Activated CD8-positive, alpha-beta memory T cell treated with anti-CD3 and anti-CD28 coated beads, Interleukin-2, amount 50 U/mL, for 4 hours (primary cell): ENCODE data around the gene RGSL1.

Source experiments
- DNase-seq: peaks from one replicate; pipeline ENCODE4 v3.0.0-alpha.2; 2020

Gene RGSL1

GRCh38 chr1:182450087-182450486 is at the start of gene RGSL1:
Gene RGSL1 (plus strand): TSS chr1:182450146. CDS start chr1:182450166, 20 bp downstream.
- DNase-seq: no peak

GRCh38 chr1:182400567-182400966 is 49.4 kb upstream of the RGSL1 start, which contains the start of gene TEDDM1:
Gene TEDDM1 (minus strand): TSS chr1:182400667. CDS start chr1:182400485, 182 bp downstream.
- no peak for DNase-seq

GRCh38 chr1:182404781-182405180 is 45.2 kb upstream of the RGSL1 start:
- DNase-seq: no peak

GRCh38 chr1:182405578-182405977 is 44.4 kb upstream of the RGSL1 start:
- DNase-seq: no peak

- DNase-seq: no peak
These were observed 43.9 kb upstream of the RGSL1 start for GRCh38 chr1:182406012-182406411.

- DNase-seq: no peak
These were observed 42.2 kb upstream of the RGSL1 start for GRCh38 chr1:182407724-182408123.

GRCh38 chr1:182408435-182409075 is 41.4 kb upstream of the RGSL1 start:
- DNase-seq: no peak

- DNase-seq: no peak
These were observed 39.8 kb upstream of the RGSL1 start for GRCh38 chr1:182410138-182410537.

GRCh38 chr1:182410620-182411273 is 39.2 kb upstream of the RGSL1 start:
- DNase-seq: no peak

GRCh38 chr1:182413486-182413885 is 36.5 kb upstream of the RGSL1 start:
- no peak for DNase-seq

- no peak for DNase-seq
These were observed 36.0 kb upstream of the RGSL1 start for GRCh38 chr1:182413969-182414368.

- no peak for DNase-seq
These were observed 34.2 kb upstream of the RGSL1 start for GRCh38 chr1:182415789-182416188.

GRCh38 chr1:182426442-182427430 is 23.2 kb upstream of the RGSL1 start:
- no peak for DNase-seq

GRCh38 chr1:182428043-182428442 is 21.9 kb upstream of the RGSL1 start:
- DNase-seq: no peak

GRCh38 chr1:182430263-182431068 is 19.5 kb upstream of the RGSL1 start:
- DNase-seq: no peak

- DNase-seq: no peak
These were observed 18.7 kb upstream of the RGSL1 start for GRCh38 chr1:182431278-182431677.

- no peak for DNase-seq
These were observed 16.4 kb upstream of the RGSL1 start for GRCh38 chr1:182433580-182433979.

- no peak for DNase-seq
These were observed 11.6 kb upstream of the RGSL1 start for GRCh38 chr1:182438326-182438725.

GRCh38 chr1:182441719-182442118 is 8.2 kb upstream of the RGSL1 start:
- DNase-seq: no peak

- DNase-seq: no peak
These were observed 7.6 kb upstream of the RGSL1 start for GRCh38 chr1:182442333-182442732.

- no peak for DNase-seq
These were observed 5.4 kb upstream of the RGSL1 start for GRCh38 chr1:182444497-182444896.

GRCh38 chr1:182446033-182446669 is 3.8 kb upstream of the RGSL1 start:
- no peak for DNase-seq
